ENCODE data around the gene ITGAL. TPM values are rescaled to one million over a fixed set of nuclear protein-coding genes. Genes with fewer than 3 reads are reported as not detected.

Gene ITGAL
- total and polyA plus RNA-seq, 2 of the 13 experiments (the other 11 are each of a cell fraction or from before 2014, with no cell fraction given), result 0.86 to 1.2 TPM

DNA sequence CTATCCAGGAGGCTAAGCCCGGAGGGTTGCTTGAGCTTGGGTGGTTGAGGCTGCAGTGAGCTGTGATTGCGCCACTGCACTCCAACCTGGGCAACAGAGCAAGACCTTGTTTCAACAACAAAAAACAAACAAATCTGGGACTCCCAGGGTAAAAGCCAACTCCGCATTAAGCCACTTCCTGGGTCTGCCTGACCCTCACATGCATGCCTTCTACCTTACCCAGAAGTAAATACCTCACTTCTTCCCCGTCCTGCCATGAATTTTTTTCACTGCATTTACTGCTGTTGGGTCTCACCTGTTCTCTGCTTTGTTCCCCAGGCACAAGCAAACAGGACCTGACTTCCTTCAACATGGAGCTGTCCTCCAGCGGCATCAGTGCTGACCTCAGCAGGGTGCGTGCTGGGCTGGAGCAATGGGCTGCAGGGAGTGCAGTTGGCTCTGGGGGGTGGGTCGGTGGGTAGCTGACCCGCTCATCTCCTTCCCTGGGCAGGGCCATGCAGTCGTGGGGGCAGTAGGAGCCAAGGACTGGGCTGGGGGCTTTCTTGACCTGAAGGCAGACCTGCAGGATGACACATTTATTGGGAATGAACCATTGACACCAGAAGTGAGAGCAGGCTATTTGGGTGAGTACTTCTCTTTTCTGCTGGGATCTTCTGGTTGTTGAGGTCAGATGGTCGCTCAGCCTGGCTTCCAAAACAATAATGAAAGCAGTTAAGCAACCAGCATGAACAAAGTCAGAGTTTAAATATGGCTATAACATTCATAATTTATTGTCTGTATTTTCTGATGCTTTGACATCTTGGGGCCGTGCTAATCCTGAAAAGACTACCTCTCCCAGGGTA is 16.4 kb downstream of the ITGAL start (continued):
- TF ChIP-seq ZNF883 (CRISPR knock-in tag; IDR thresholded peaks at IDR 0.05; ENCODE audit: not compliant biosample characterization) (no peak), AGO1 (IDR thresholded peaks at IDR 0.05; ENCODE audit: low read depth, low read length, poor library complexity, severe bottlenecking) (no peak), ZNF788 (CRISPR knock-in tag; IDR thresholded peaks at IDR 0.05; ENCODE audit: borderline replicate concordance) (peak; percentile 52; the same call in 1 of the 2 replicates), ZNF768 (CRISPR knock-in tag; IDR thresholded peaks at IDR 0.05) (no peak), ZNF761 (CRISPR knock-in tag; conservative IDR thresholded peaks at IDR 0.05) (no peak), ZNF841 (CRISPR knock-in tag; IDR thresholded peaks at IDR 0.05; ENCODE audit: borderline replicate concordance) (no peak), ZNF781 (CRISPR knock-in tag; IDR thresholded peaks at IDR 0.05; ENCODE audit: borderline replicate concordance, not compliant biosample characterization) (no peak), MZF1 (CRISPR knock-in tag; IDR thresholded peaks at IDR 0.05; ENCODE audit: borderline replicate concordance) (no peak), ZNF557 (CRISPR knock-in tag; IDR thresholded peaks at IDR 0.05) (0 out of 2 replicates have a peak, but pooled peaks have one; percentile 75), ZFP62 (CRISPR knock-in tag; IDR thresholded peaks at IDR 0.05) (no peak), ZNF567 (CRISPR knock-in tag; IDR thresholded peaks at IDR 0.05; ENCODE audit: borderline replicate concordance) (no peak), MIER3 (CRISPR knock-in tag; IDR thresholded peaks at IDR 0.05; ENCODE audit: borderline replicate concordance) (peak; percentile 70; the same call in 1 of the 2 replicates), TCF7L2 (IDR thresholded peaks at IDR 0.05; ENCODE audit: low read depth, low read length) (no peak), SALL1 (CRISPR knock-in tag; IDR thresholded peaks at IDR 0.05) (peak; percentile 86), ZNF678 (CRISPR knock-in tag; IDR thresholded peaks at IDR 0.05) (no peak), BHLHE40 (IDR thresholded peaks at IDR 0.05; ENCODE audit: low read length) (peak; percentile 6; the same call in 1 of the 2 replicates), ZNF792 (CRISPR knock-in tag; IDR thresholded peaks at IDR 0.05) (0 out of 2 replicates have a peak, but pooled peaks have one; percentile 51), JDP2 (CRISPR knock-in tag; IDR thresholded peaks at IDR 0.05; ENCODE audit: borderline replicate concordance) (no peak)
- TF ChIP-seq, protein P1, sequence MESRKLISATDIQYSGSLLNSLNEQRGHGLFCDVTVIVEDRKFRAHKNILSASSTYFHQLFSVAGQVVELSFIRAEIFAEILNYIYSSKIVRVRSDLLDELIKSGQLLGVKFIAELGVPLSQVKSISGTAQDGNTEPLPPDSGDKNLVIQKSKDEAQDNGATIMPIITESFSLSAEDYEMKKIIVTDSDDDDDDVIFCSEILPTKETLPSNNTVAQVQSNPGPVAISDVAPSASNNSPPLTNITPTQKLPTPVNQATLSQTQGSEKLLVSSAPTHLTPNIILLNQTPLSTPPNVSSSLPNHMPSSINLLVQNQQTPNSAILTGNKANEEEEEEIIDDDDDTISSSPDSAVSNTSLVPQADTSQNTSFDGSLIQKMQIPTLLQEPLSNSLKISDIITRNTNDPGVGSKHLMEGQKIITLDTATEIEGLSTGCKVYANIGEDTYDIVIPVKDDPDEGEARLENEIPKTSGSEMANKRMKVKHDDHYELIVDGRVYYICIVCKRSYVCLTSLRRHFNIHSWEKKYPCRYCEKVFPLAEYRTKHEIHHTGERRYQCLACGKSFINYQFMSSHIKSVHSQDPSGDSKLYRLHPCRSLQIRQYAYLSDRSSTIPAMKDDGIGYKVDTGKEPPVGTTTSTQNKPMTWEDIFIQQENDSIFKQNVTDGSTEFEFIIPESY (CRISPR knock-in tag; IDR thresholded peaks at IDR 0.05), result no peak
- TF ChIP-seq, protein P2, sequence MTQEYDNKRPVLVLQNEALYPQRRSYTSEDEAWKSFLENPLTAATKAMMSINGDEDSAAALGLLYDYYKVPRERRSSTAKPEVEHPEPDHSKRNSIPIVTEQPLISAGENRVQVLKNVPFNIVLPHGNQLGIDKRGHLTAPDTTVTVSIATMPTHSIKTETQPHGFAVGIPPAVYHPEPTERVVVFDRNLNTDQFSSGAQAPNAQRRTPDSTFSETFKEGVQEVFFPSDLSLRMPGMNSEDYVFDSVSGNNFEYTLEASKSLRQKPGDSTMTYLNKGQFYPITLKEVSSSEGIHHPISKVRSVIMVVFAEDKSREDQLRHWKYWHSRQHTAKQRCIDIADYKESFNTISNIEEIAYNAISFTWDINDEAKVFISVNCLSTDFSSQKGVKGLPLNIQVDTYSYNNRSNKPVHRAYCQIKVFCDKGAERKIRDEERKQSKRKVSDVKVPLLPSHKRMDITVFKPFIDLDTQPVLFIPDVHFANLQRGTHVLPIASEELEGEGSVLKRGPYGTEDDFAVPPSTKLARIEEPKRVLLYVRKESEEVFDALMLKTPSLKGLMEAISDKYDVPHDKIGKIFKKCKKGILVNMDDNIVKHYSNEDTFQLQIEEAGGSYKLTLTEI (CRISPR knock-in tag; conservative IDR thresholded peaks at IDR 0.05), result no peak
- TF ChIP-seq, protein P3, sequence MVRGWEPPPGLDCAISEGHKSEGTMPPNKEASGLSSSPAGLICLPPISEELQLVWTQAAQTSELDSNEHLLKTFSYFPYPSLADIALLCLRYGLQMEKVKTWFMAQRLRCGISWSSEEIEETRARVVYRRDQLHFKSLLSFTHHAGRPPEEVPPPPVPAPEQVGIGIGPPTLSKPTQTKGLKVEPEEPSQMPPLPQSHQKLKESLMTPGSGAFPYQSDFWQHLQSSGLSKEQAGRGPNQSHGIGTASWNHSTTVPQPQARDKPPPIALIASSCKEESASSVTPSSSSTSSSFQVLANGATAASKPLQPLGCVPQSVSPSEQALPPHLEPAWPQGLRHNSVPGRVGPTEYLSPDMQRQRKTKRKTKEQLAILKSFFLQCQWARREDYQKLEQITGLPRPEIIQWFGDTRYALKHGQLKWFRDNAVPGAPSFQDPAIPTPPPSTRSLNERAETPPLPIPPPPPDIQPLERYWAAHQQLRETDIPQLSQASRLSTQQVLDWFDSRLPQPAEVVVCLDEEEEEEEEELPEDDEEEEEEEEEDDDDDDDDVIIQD (CRISPR knock-in tag; IDR thresholded peaks at IDR 0.05; ENCODE audit: low read depth), result peak; percentile 48; the same call in 1 of the 2 replicates
- TF ChIP-seq, protein P4, sequence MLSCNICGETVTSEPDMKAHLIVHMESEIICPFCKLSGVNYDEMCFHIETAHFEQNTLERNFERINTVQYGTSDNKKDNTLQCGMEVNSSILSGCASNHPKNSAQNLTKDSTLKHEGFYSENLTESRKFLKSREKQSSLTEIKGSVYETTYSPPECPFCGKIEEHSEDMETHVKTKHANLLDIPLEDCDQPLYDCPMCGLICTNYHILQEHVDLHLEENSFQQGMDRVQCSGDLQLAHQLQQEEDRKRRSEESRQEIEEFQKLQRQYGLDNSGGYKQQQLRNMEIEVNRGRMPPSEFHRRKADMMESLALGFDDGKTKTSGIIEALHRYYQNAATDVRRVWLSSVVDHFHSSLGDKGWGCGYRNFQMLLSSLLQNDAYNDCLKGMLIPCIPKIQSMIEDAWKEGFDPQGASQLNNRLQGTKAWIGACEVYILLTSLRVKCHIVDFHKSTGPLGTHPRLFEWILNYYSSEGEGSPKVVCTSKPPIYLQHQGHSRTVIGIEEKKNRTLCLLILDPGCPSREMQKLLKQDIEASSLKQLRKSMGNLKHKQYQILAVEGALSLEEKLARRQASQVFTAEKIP (CRISPR knock-in tag; IDR thresholded peaks at IDR 0.05; ENCODE audit: borderline replicate concordance), result no peak
